Kidney epithelial cell (primary cell): Measurements from ENCODE around the gene PRKD1. TPM values are rescaled to one million over a fixed set of nuclear protein-coding genes. Genes with fewer than 3 reads are reported as not detected.

Source experiments
- DNase-seq: peaks from one replicate; pipeline ENCODE4 v3.0.0-alpha.2; 2010; ENCODE audit warnings: low read depth
- H3K27me3 ChIP-seq: 2 replicates; pipeline ENCODE4 v1.6.0; 2011; ENCODE audit warnings: low read length; ENCODE audit not compliant: control insufficient read depth, insufficient read depth
- H3K36me3 ChIP-seq: 2 replicates; pipeline ENCODE4 v1.5.1; 2011; ENCODE audit warnings: low read length; ENCODE audit not compliant: control insufficient read depth, insufficient read depth
- H3K4me3 ChIP-seq: 2 replicates; pipeline ENCODE4 v1.5.1; 2011; ENCODE audit warnings: low read depth, mild to moderate bottlenecking, control low read depth, low read length
- total RNA-seq: library from RNA; depleted of rRNA; stranded (reverse); fragments of >200 nt; gene quantifications from 2 replicates; pipeline ENCODE4 v1.2.3, GENCODE V29; 2015
- TF ChIP-seq, protein P1 (sequence below): IDR thresholded peaks from 2 replicates; pipeline ENCODE4 v1.5.1; 2011; ENCODE audit warnings: mild to moderate bottlenecking, moderate library complexity, low read length, control low read depth, inconsistent platforms; ENCODE audit not compliant: insufficient read depth, poor library complexity, severe bottlenecking

The PRKD1 gene
- total RNA-seq, result 4.3 and 7.2 TPM in 2 replicates

DNA sequence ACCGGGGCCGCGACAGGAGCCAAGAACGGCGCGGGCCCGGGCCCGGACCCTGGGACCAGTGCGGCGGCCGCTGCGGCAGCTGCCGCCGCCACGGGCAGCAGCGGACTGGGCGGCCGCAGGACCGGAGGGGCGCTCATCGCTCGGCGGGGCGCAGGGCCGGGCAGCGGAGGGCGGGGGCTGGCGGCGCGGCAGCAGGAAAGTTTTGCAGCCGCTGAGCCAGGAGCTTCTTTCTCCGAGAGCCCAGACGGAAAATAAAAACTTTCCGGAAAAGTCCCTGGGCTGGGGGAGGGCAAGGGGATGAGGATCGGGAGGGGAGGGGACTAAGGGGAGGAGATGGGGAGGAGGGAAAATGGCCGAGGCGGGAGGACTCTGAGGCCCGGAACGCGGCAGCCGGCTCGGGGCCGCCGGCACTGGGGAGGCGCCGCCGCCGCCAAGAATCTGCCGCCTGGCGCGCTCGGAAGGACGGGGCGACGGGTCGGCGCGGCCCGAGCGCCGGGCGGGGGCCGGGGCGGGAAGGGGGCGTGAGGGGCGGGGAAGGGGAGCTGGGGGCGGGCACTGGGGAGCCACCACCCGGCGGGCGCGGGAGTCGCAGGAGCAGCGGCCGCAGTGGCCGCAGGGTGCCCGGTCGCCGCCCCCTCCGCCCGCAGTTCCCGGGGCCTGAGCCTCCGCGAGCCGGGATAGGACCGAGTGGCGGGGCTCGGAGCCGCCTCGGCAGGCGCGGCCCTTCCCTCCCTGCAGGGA lies at the start of gene PRKD1:
PRKD1 (minus strand) TSS at position 472 of the 741 bp plus-strand sequence.
- no peak for DNase-seq

DNA sequence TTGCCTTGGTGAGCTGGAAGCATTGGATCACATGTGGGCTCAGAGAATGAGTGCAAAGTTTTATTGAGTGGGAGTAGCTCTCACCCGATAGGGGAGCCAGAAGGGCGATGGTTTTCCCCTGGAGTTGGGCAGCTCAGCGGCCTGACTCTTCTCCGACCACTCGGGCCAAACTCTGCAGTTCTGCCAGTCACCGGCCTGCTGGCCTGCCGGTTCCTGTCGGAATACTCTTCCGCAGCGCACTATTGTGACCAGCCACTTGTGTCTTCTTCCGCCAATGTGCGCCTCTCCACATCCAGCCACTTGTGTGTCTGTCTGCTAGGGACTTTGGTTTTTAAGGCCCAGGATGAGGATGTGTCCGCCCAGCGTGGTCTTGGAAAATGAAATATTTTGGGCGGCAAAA lies 43.5 kb upstream of the PRKD1 start:
- no peak overlapping the region for H3K4me3 ChIP-seq
- DNase-seq, result no peak

More for the DNA sequence above, at the start of gene PRKD1:
- Histone ChIP-seq H3K36me3 (no peaks in the 10 kb centered on the region), H3K4me3 (peak within 1 kb of the TSS; percentile 69), H3K27me3 (no peaks in the 10 kb centered on the region)
- TF ChIP-seq, protein P1, sequence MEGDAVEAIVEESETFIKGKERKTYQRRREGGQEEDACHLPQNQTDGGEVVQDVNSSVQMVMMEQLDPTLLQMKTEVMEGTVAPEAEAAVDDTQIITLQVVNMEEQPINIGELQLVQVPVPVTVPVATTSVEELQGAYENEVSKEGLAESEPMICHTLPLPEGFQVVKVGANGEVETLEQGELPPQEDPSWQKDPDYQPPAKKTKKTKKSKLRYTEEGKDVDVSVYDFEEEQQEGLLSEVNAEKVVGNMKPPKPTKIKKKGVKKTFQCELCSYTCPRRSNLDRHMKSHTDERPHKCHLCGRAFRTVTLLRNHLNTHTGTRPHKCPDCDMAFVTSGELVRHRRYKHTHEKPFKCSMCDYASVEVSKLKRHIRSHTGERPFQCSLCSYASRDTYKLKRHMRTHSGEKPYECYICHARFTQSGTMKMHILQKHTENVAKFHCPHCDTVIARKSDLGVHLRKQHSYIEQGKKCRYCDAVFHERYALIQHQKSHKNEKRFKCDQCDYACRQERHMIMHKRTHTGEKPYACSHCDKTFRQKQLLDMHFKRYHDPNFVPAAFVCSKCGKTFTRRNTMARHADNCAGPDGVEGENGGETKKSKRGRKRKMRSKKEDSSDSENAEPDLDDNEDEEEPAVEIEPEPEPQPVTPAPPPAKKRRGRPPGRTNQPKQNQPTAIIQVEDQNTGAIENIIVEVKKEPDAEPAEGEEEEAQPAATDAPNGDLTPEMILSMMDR, result no peak

DNA sequence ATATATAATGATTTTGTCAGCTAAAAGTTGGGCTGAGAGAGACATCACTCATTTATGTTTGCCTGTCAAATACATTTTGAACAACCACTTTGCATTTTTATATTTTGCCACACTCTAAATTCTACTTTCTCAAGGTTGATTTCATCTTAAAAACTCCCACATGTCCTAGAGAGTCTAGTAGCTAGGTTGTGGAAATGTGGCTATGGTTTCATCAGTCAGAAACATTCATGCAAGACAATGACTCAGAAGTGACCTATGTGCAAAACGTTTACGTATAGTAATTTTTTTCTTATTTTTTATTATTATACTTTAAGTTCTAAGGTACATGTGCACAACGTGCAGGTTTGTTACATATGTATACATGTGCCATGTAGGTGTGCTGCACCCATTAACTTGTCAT lies 27.4 kb upstream of the PRKD1 start:
- Histone ChIP-seq H3K4me3 (no peak overlapping the region), H3K36me3 (no peaks in the 10 kb centered on the region), H3K27me3 (no peaks in the 10 kb centered on the region)
- peak; percentile 5 for DNase-seq
- TF ChIP-seq, protein P1, result no peak

More for the DNA sequence above, 43.5 kb upstream of the PRKD1 start:
- Histone ChIP-seq H3K36me3 (no peaks in the 10 kb centered on the region), H3K27me3 (no peaks in the 10 kb centered on the region)
- TF ChIP-seq, protein P1, result no peak

DNA sequence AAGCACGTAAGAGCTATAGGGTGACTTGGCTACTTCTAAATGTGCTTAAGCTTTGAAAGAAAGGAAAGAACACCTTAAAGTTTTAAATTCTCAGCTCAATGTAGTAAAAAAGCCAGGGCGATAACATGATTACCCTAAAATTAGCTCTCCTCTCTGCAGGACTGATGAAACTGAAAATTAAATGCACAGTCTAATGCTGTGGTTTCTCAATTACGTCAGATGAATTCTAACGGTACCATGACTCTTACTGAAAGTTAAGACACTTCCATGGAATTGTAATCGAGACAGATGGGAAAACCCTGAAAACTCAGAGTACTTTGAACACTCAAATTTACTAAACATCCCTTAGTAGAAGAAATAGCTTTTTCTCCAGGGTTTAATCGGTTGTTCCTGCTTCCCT lies 25.9 kb upstream of the PRKD1 start:
- no peaks in the 10 kb centered on the region for H3K27me3 ChIP-seq
- DNase-seq, result no peak
- no peak overlapping the region for H3K4me3 ChIP-seq
- no peaks in the 10 kb centered on the region for H3K36me3 ChIP-seq
- TF ChIP-seq, protein P1, result no peak

DNA sequence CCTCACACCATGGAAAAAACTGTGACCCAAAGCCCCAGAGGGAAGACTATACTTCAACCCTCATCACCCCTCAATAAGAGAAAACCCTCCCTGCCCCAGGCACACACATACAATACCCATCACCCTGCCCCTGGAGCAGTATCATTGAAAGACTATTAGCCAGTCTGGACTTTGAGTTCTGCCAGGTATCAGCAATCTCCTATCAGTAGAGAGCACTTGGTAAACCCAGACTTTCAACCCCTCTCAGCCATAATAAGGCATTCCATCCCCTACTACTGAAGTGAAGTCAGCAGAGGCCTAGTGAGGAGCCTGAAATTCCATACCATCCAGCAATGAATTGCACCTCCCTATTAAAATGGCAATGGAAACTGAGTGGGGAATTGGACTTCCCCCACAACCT lies 16.4 kb upstream of the PRKD1 start:
- Histone ChIP-seq H3K27me3 (no peaks in the 10 kb centered on the region), H3K36me3 (no peaks in the 10 kb centered on the region), H3K4me3 (no peak overlapping the region)
- no peak for DNase-seq
- TF ChIP-seq, protein P1, result no peak

DNA sequence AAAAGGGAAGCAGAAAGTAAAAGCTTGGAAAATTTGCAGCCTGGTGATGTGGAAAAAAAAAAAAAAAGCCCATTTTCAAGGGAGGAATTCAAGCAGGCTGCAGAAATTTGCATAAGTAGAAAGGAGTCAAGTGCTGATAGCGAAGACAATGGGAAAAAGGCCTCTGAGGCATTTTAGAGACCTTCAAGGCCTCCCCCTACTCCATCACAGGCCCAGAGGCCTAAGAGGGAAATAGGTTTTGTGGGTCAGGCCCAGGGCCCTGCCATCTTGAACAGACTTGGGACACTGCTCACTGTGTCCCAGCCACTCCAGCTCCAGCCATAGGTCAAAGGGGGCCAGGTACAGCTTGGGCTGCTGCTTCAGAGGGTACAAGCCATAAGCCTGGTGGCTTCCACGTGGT lies 13.8 kb upstream of the PRKD1 start:
- TF ChIP-seq, protein P1, result no peak
- DNase-seq, result no peak
- no peaks in the 10 kb centered on the region for H3K27me3 ChIP-seq
- no peak overlapping the region for H3K4me3 ChIP-seq
- H3K36me3 ChIP-seq, result no peaks in the 10 kb centered on the region
